Thyroid gland (tissue), 4 donors: ENCODE results near the gene VMAC.

Source experiments
- POLR2A ChIP-seq, 2 donors: fragments of 450-650 bp; IDR thresholded peaks; one replicate each; pipeline ENCODE4 v1.6.1; 2017; ENCODE audit warnings: antibody characterized with exemption in 2 of 2, mild to moderate bottlenecking in 2 of 2, moderate library complexity in 1 of 2
- TF ChIP-seq, protein P1 (sequence below), 6 experiments: fragments of 200-600 bp in 3 of 6; fragments of 450-650 bp in 3 of 6; sonication (generic) in 3 of 6; IDR thresholded peaks; one replicate each; pipeline ENCODE4 v1.5.1; 2016 to 2019; ENCODE audit warnings: antibody characterized with exemption in 6 of 6, mild to moderate bottlenecking in 2 of 6, inconsistent platforms in 1 of 6, moderate library complexity in 1 of 6

DNA sequence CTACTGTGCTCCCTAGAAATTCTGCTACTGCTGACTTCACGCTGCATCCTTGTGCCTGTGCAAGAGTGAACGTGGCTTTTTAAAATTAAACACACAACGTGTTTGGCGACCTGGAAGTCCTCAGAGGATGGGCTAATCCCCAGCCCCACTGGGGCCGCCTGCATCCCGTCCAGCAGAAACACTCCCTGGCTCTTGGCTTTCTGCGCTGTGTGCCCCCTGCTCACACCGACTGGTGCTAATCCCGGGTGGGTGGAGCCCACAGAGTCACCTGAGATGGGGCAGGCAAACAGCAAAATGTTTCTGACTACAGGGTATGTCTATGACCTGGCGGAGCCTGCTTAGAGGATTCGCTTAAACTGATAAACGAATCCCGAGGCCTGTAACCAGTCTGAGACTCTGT, 24.5 kb downstream of the VMAC start:
- TF ChIP-seq, protein P1, sequence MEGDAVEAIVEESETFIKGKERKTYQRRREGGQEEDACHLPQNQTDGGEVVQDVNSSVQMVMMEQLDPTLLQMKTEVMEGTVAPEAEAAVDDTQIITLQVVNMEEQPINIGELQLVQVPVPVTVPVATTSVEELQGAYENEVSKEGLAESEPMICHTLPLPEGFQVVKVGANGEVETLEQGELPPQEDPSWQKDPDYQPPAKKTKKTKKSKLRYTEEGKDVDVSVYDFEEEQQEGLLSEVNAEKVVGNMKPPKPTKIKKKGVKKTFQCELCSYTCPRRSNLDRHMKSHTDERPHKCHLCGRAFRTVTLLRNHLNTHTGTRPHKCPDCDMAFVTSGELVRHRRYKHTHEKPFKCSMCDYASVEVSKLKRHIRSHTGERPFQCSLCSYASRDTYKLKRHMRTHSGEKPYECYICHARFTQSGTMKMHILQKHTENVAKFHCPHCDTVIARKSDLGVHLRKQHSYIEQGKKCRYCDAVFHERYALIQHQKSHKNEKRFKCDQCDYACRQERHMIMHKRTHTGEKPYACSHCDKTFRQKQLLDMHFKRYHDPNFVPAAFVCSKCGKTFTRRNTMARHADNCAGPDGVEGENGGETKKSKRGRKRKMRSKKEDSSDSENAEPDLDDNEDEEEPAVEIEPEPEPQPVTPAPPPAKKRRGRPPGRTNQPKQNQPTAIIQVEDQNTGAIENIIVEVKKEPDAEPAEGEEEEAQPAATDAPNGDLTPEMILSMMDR (IDR thresholded peaks at IDR 0.05), result no peak
- no peak for TF ChIP-seq POLR2A (IDR thresholded peaks at IDR 0.05)
